Stimulated activated CD8-positive, alpha-beta memory T cell treated with anti-CD3 and anti-CD28 coated beads, Interleukin-7, amount 100 ng/mL, for 48 hours (primary cell): ENCODE data around the gene PLD5.
"Not testable (repeated sequence)": the region's sequence is repeated elsewhere in the genome, so short reads cannot be mapped to it uniquely, and the experiment has no call there.

Experiments used
- DNase-seq, 2 donors: peaks; one replicate each; pipeline ENCODE4 v3.0.0-alpha.2; 2020; ENCODE audit warnings: low read depth in 1 of 2; ENCODE audit errors: extremely low read depth in 1 of 2

The PLD5 gene

DNA sequence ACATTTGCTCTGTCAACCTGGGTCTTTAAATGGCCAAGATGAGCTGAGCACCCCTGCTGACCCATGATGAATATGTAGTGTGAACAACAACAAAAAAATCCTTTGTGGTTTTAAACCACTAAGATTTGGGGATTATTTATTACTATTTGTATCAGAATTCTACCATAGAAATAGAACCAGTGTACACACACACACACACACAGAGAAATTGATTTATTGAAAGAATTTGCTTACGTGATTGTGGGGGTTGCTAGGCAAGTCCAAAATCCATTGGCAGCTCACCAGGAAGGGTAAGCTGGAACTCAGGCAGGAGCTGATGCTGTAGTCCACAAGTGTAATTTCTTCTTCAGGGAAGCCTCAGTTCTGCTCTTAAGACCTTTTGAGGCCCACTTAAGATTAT, 443.1 kb downstream of the PLD5 start:
- DNase-seq = no peak

- DNase-seq = no peak
Measured at GRCh38 chr1:242065813-242066212, 458.7 kb downstream of the PLD5 start.

DNA sequence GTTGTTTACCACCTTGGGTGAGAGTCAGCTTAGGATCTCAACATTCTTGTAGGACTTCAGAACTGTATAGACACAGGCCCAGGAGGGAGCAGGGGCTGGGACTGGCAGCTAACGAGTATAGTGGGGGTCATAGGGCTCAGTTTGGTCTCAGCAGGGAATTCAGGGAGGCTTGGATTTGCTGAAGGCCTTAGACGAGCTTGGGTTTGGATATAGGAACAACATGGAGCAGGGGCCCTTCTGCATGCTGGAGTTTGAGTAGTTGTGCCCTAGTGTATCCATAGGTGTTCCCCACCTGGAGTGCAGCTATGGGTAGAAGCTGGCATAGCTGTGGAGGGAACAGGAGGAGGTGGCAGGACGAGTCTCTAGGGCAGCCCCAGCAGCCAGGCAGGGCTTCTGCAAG, 462.2 kb downstream of the PLD5 start:
- no peak for DNase-seq

GRCh38 chr1:242059976-242060375, 464.5 kb downstream of the PLD5 start:
- no peak for DNase-seq

DNA sequence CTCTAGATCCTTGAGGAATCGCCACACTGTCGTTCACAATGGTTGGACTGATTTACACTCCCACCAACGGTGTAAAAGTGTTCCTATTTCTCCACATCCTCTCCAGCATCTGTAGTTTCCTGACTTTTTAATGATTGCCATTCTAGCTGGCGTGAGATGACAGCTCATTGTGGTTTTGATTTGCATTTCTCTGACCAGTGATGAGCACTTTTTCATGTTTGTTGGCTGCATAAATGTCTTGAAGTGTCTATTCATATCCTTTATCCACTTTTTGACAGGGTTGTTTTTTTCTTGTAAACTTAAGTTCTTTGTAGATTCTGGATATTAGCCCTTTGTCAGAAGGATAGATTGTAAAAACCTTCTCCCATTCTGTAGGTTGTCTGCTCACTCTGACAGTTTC, 465.9 kb downstream of the PLD5 start:
- not testable (repeated sequence) for DNase-seq

DNA sequence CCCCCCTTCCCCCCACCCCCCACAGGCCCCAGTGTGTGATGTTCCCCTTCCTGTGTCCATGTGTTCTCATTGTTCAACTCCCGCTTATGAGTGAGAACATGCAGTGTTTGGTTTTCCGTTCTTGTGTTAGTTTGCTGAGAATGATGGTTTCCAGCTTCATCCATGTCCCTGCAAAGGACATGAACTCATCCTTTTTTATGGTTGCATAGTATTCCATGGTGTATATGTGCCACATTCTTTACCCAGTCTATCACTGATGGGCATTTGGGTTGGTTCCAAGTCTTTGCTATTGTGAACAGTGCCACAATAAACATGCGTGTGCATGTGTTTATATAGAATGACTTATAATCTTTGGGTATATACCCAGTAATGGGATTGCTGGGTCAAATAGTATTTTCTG, 466.3 kb downstream of the PLD5 start:
- DNase-seq = not testable (repeated sequence)

GRCh38 chr1:242057745-242058115, 466.8 kb downstream of the PLD5 start:
- DNase-seq = no peak

- DNase-seq = no peak
Measured at GRCh38 chr1:242056988-242057744, 467.3 kb downstream of the PLD5 start.

DNA sequence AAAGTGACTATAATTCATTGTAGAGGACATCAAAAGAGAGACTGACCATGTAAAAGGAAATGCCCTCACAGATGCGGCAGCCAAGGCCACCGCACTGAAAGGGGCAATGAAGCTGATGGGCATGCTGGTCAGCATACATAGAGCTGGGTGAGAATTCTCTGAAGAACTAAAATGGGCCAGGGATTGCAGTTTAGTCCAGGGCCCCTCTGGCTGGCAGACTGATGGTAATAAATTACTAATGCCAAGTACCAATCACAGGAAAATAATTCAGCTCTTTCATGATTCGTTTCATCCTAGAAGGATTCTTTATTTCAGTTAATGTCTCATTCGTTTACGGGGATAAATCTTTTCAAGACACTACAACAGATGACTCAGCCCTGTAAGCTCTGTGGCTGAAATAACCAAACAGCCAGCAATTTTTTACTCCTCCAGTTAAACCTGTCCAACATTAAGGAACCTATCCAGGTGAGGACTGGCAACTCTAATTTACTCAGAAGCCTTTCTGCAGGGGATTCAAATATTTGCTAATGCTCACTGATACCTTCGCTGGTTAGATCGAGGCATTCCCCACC, 468.7 kb downstream of the PLD5 start:
- DNase-seq = no peak

GRCh38 chr1:242043165-242043564, 481.3 kb downstream of the PLD5 start:
- DNase-seq = no peak

- no peak for DNase-seq
Measured at GRCh38 chr1:242034392-242034791, 490.1 kb downstream of the PLD5 start.

DNA sequence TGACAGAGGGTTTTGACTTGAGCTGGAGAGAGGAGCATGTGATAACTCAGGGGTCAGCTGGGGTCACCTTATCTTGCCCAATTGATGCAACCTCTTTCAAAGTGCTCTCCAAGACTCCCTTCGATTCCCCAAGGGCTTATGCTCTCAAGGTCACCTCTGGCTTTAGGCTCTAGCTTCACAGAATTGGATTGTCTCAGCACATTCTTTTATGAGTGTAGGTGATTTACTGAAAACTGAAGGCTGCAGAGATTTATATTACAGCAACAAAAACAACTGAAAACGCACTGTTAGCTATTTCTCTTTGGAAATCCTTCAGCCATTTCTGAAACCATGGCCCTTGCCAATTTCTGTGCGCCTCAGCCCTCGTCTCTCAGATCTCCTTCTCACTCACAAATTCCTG, 491.1 kb downstream of the PLD5 start:
- no peak for DNase-seq
